ENCODE results near the gene PCGF1.

Gene PCGF1

GRCh38 chr2:74555610-74556103, 48.2 kb upstream of the PCGF1 start:
- Histone ChIP-seq H3K36me3 (ENCODE audit: control insufficient read depth, low read length) (peaks cover 13% of the 10 kb centered on the region), H3K4me3 (ENCODE audit: low read length) (peak overlapping the region; percentile 91), H3K4me1 (ENCODE audit: control insufficient read depth, low read length) (peaks cover 28% of the 10 kb centered on the region), H3K79me2 (ENCODE audit: control insufficient read depth, low read length) (peaks cover 17% of the 10 kb centered on the region), H3K9me2 (replicated peaks; ENCODE audit: control insufficient read depth, low read length) (no peaks in the 10 kb centered on the region), H3K27me3 (ENCODE audit: control insufficient read depth, low read length) (peaks cover 12% of the 10 kb centered on the region), H3F3A (ENCODE audit: control insufficient read depth, insufficient read depth) (no peaks in the 10 kb centered on the region), H4K20me1 (ENCODE audit: control insufficient read depth, insufficient read depth, low read depth, low read length) (no peaks in the 10 kb centered on the region; the same call in 1 of the 2 replicates), H3K9me3 (ENCODE audit: control insufficient read depth, insufficient read depth, low read length) (no peaks in the 10 kb centered on the region), H3K4me2 (ENCODE audit: low read length) (peak overlapping the region; percentile 87), H3K27ac (ENCODE audit: low read depth, low read length) (no peak overlapping the region)
- TF ChIP-seq CTCF (IDR thresholded peaks at IDR 0.05; ENCODE audit: low read depth, low read length, poor library complexity, severe bottlenecking) (no peak), EZH2phosphoT487 (IDR thresholded peaks at IDR 0.05; ENCODE audit: borderline replicate concordance, low read length) (no peak)

GRCh38 chr2:74554820-74555531, 47.5 kb upstream of the PCGF1 start:
- H3K9me2 ChIP-seq (replicated peaks; ENCODE audit: control insufficient read depth, low read length) = no peaks in the 10 kb centered on the region
- peaks cover 28% of the 10 kb centered on the region for H3K4me1 ChIP-seq (ENCODE audit: control insufficient read depth, low read length)
- peak overlapping the region; percentile 22; the same call in 1 of the 2 replicates for H3K27ac ChIP-seq (ENCODE audit: low read depth, low read length)
- no peak for TF ChIP-seq EZH2phosphoT487 (IDR thresholded peaks at IDR 0.05; ENCODE audit: borderline replicate concordance, low read length)
- TF ChIP-seq CTCF (IDR thresholded peaks at IDR 0.05; ENCODE audit: low read depth, low read length, poor library complexity, severe bottlenecking) = no peak
- H3K79me2 ChIP-seq (ENCODE audit: control insufficient read depth, low read length) = peaks cover 17% of the 10 kb centered on the region
- no peaks in the 10 kb centered on the region; the same call in 1 of the 2 replicates for H4K20me1 ChIP-seq (ENCODE audit: control insufficient read depth, insufficient read depth, low read depth, low read length)
- H3F3A ChIP-seq (ENCODE audit: control insufficient read depth, insufficient read depth) = no peaks in the 10 kb centered on the region
- H3K9me3 ChIP-seq (ENCODE audit: control insufficient read depth, insufficient read depth, low read length) = no peaks in the 10 kb centered on the region
- H3K36me3 ChIP-seq (ENCODE audit: control insufficient read depth, low read length) = peaks cover 13% of the 10 kb centered on the region
- peak overlapping the region; percentile 87 for H3K4me2 ChIP-seq (ENCODE audit: low read length)
- H3K27me3 ChIP-seq (ENCODE audit: control insufficient read depth, low read length) = peaks cover 11% of the 10 kb centered on the region
- H3K4me3 ChIP-seq (ENCODE audit: low read length) = peak overlapping the region; percentile 91

GRCh38 chr2:74553892-74554819, 46.7 kb upstream of the PCGF1 start, which contains the start of the genes DOK1 and LOXL3:
DOK1 (plus strand) TSS chr2:74554720; CDS start chr2:74554755, 35 bp downstream.
LOXL3 (minus strand) TSS chr2:74553942; CDS start chr2:74552634, 1,308 bp downstream.
- Histone ChIP-seq H3K9me2 (replicated peaks; ENCODE audit: control insufficient read depth, low read length) (no peaks in the 10 kb centered on the region), H3K27me3 (ENCODE audit: control insufficient read depth, low read length) (peaks cover 19% of the 10 kb centered on the region), H3K9me3 (ENCODE audit: control insufficient read depth, insufficient read depth, low read length) (no peaks in the 10 kb centered on the region), H3K27ac (ENCODE audit: low read depth, low read length) (peak within 1 kb of the TSS; percentile 22; the same call in 1 of the 2 replicates), H3K4me3 (ENCODE audit: low read length) (peak within 1 kb of the TSS; percentile 91), H3F3A (ENCODE audit: control insufficient read depth, insufficient read depth) (no peaks in the 10 kb centered on the region), H3K4me1 (ENCODE audit: control insufficient read depth, low read length) (peaks cover 30% of the 10 kb centered on the region), H4K20me1 (ENCODE audit: control insufficient read depth, insufficient read depth, low read depth, low read length) (no peaks in the 10 kb centered on the region; the same call in 1 of the 2 replicates), H3K4me2 (ENCODE audit: low read length) (peak within 1 kb of the TSS; percentile 87), H3K36me3 (ENCODE audit: control insufficient read depth, low read length) (peaks cover 13% of the 10 kb centered on the region), H3K79me2 (ENCODE audit: control insufficient read depth, low read length) (peaks cover 17% of the 10 kb centered on the region)
- no peak for TF ChIP-seq EZH2phosphoT487 (IDR thresholded peaks at IDR 0.05; ENCODE audit: borderline replicate concordance, low read length)
- TF ChIP-seq CTCF (IDR thresholded peaks at IDR 0.05; ENCODE audit: low read depth, low read length, poor library complexity, severe bottlenecking) = no peak
